ENCODE results near the gene MDK. TPM values are rescaled to one million over a fixed set of nuclear protein-coding genes. Genes with fewer than 3 reads are reported as not detected.

MDK gene
- total and polyA plus RNA-seq, 10 donors, result 16.2 to 52.8 (median 27.4) TPM

GRCh38 chr11:46414879-46415278 lies 33.4 kb downstream of the MDK start:
- Histone ChIP-seq H3K36me3 (peaks cover 0 to 88% (median 53%) of the 10 kb centered on the region in 6 donors), H3K4me3 (no peak overlapping the region), H3K27ac (no peak overlapping the region), H3K4me1 (no peaks in the 10 kb centered on the region), H3K27me3 (replicated peaks in 1 of 7) (no peaks in the 10 kb centered on the region), H3K9me3 (no peaks in the 10 kb centered on the region)
- TF ChIP-seq POLR2A (IDR thresholded peaks at IDR 0.05), result no peak
- TF ChIP-seq POLR2AphosphoS5 (IDR thresholded peaks at IDR 0.05), result no peak
- TF ChIP-seq CTCF (IDR thresholded peaks at IDR 0.05 in 8 of 11, conservative IDR thresholded peaks at IDR 0.05 in 3 of 11), result no peak
- intact Hi-C loops (cut with DNase I; ENCODE audit: low total_unique reads), result no loop called here
- DNase-seq, result no peak
- WGBS, 5 donors, result 59 to 62% (median 61%) methylated on average over 3 of the region's 3 CpGs

DNA sequence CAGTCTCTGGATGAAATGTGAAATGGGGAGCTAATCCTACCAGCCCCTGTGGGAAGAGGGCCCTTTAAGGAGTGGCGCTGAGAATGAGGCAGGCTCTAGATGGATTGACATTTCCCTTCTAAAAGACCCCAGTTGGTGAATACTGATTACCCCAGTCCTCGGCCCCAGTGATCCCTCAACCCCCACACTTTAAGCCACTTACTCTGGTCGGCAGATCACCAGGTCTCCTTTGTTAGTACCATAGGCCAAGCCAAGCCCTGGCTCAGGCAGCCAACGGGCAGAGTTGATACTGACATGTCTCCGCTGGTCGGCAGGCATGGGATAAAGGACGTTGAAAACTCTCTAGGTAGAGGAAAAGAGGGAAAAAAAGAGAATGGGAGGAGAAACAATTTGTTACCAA lies 36.2 kb downstream of the MDK start:
- Histone ChIP-seq H3K36me3 (peaks cover 0 to 88% (median 49%) of the 10 kb centered on the region in 6 donors), H3K4me3 (no peak overlapping the region), H3K27ac (no peak overlapping the region), H3K27me3 (replicated peaks in 1 of 7) (no peaks in the 10 kb centered on the region), H3K9me3 (no peaks in the 10 kb centered on the region), H3K4me1 (no peaks in the 10 kb centered on the region)
- TF ChIP-seq POLR2A (IDR thresholded peaks at IDR 0.05) (no peak), POLR2AphosphoS5 (IDR thresholded peaks at IDR 0.05) (no peak), CTCF (IDR thresholded peaks at IDR 0.05 in 8 of 11, conservative IDR thresholded peaks at IDR 0.05 in 3 of 11) (no peak)
- 92 to 96% (median 94%) methylated on average over 7 of the region's 7 CpGs for WGBS, 5 donors
- no peak for DNase-seq
- intact Hi-C loops (cut with DNase I; ENCODE audit: low total_unique reads), result no loop called here

DNA sequence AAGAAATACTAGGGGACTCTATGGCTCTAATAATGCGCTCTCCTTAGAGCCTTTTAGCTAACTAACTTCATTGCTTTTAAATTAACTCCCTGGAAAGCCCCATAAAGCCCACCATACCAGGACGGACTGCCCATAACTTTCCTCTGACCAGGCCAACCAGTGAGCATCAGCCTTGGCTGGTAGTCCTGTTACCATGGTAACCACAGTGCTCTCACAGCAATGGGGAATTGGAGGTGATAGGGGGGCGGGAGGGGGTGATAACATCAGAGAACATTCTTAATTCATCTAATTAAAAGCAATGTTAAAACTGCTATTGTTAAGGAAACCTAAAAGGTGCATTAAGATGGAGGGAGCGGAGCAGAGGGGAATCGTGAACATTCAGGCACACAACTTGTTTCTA lies 37.3 kb downstream of the MDK start:
- no peak for DNase-seq
- 87 to 96% (median 95%) methylated on average over 5 of the region's 5 CpGs for WGBS, 5 donors
- H3K27me3 ChIP-seq (replicated peaks in 1 of 7), result no peaks in the 10 kb centered on the region
- intact Hi-C loops (cut with DNase I; ENCODE audit: low total_unique reads), result no loop called here
- H3K27ac ChIP-seq, result no peak overlapping the region
- TF ChIP-seq POLR2A (IDR thresholded peaks at IDR 0.05) (no peak), POLR2AphosphoS5 (IDR thresholded peaks at IDR 0.05) (no peak), CTCF (IDR thresholded peaks at IDR 0.05 in 8 of 11, conservative IDR thresholded peaks at IDR 0.05 in 3 of 11) (no peak)
- no peaks in the 10 kb centered on the region for H3K4me1 ChIP-seq
- no peak overlapping the region for H3K4me3 ChIP-seq
- H3K9me3 ChIP-seq, result no peaks in the 10 kb centered on the region
- peaks cover 0 to 85% (median 45%) of the 10 kb centered on the region in 6 donors for H3K36me3 ChIP-seq

GRCh38 chr11:46420513-46420912 lies 39.0 kb downstream of the MDK start:
- WGBS, 5 donors, result 89 to 100% (median 95%) methylated on average over 1 of the region's 1 CpG
- no peak for TF ChIP-seq POLR2AphosphoS5 (IDR thresholded peaks at IDR 0.05)
- TF ChIP-seq CTCF (IDR thresholded peaks at IDR 0.05 in 8 of 11, conservative IDR thresholded peaks at IDR 0.05 in 3 of 11), result no peak
- TF ChIP-seq POLR2A (IDR thresholded peaks at IDR 0.05), result no peak
- no peak overlapping the region for H3K4me3 ChIP-seq
- no peaks in the 10 kb centered on the region for H3K9me3 ChIP-seq
- no peaks in the 10 kb centered on the region for H3K27me3 ChIP-seq (replicated peaks in 1 of 7)
- H3K4me1 ChIP-seq, result no peaks in the 10 kb centered on the region
- peaks cover 0 to 81% (median 31%) of the 10 kb centered on the region in 6 donors for H3K36me3 ChIP-seq
- H3K27ac ChIP-seq, result no peak overlapping the region
- intact Hi-C loops (cut with DNase I; ENCODE audit: low total_unique reads), result no loop called here
- no peak for DNase-seq
